ENCODE data around the gene SLC2A8. TPM values are rescaled to one million over a fixed set of nuclear protein-coding genes. Genes with fewer than 3 reads are reported as not detected.

The SLC2A8 gene
- total RNA-seq, 4 donors from 2014 or later: 9.6 to 95.8 (median 29.4) TPM

DNA sequence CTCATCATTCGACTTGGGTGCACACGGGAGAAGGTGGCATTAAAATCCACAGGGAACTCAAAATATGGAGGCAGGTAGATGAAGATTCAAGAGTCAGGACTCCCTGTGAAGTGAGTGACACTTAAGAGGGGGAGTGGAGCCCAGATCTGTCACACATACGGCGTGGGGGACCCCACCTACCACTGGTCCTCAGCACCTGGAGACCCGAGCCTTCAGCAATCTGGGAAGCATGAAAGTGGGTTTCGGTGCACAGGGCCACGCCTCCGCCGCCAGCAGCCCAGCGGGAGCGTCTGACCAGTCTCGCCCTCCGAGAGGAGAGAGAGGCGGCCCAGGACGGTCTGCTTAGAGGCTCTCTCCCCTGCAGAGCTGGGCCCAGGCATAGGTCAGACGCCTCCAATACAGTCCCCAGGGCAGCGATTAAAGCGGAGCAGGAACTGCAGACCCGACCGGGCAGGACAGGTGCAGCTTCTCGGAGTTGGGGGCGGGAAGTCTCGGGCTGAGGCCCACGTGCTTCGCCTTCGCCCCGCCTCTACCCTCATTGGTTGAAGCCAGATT lies 639 bp upstream of the SLC2A8 start:
- no peaks in the 10 kb centered on the region for H3K27me3 ChIP-seq
- intact Hi-C loops (cut with DNase I; ENCODE audit: low total_unique reads): loop anchor here (2.0 to 10.0 kb wide), 2 partner anchors 56 to 182 kb away; no protein-coding TSS in a partner anchor

DNA sequence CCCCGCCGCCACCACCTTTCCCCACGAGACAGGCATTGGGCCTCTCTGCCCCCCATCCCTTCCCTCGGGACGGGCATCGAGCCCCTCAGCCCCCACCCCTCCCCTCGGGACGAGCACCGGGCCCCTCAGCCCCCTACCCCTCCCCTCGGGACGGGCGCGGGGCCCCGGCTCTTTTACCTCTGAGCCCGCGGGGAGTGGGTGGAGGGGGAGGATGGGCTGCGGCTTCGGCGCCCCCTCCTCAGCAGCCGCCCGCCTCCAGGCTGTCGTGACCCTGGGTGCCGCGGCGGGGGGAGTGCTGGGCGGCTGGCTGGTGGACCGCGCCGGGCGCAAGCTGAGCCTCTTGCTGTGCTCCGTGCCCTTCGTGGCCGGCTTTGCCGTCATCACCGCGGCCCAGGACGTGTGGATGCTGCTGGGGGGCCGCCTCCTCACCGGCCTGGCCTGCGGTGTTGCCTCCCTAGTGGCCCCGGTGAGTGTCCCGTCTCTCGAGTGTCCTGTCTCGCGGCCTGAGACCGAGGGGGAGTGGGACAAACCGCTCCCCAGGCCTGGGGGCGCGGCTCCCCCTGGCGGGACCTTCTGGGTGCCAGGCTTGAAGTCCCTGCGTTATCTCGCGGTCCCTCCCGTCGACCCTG lies 791 bp downstream of the SLC2A8 start:
- Histone ChIP-seq H3K4me1 (peaks cover 7 to 22% (median 12%) of the 10 kb centered on the region in 4 donors), H3K4me3 (peak overlapping the region; percentile 57 to 98 (median 82)), H3K36me3 (no peaks in the 10 kb centered on the region), H3K9me3 (no peaks in the 10 kb centered on the region), H3K27ac (peak overlapping the region; percentile 89 to 96 (median 95)), H3K27me3 (no peaks in the 10 kb centered on the region)
- in situ Hi-C loops (cut with MboI; ENCODE audit: low pct_ligation_motif_present in 1 of 4, low pct_unique_long_range_greater_than_20kb in 1 of 4, low sequenced_read_pairs in 3 of 4): no loop called here
- peak; percentile 57 for DNase-seq
- intact Hi-C loops (cut with DNase I; ENCODE audit: low total_unique reads): loop anchor here (2.0 to 10.0 kb wide), 2 partner anchors 55 to 183 kb away; no protein-coding TSS in a partner anchor
- WGBS, 2 donors (ENCODE audit: low coverage in 1 of 2): 1% methylated on average over 30 of the region's 55 CpGs; no CpG with 5 or more reads in 1 of the 2 donors
- no peak for TF ChIP-seq EP300 (IDR thresholded peaks at IDR 0.05; ENCODE audit: low read depth)
- TF ChIP-seq, protein P1, sequence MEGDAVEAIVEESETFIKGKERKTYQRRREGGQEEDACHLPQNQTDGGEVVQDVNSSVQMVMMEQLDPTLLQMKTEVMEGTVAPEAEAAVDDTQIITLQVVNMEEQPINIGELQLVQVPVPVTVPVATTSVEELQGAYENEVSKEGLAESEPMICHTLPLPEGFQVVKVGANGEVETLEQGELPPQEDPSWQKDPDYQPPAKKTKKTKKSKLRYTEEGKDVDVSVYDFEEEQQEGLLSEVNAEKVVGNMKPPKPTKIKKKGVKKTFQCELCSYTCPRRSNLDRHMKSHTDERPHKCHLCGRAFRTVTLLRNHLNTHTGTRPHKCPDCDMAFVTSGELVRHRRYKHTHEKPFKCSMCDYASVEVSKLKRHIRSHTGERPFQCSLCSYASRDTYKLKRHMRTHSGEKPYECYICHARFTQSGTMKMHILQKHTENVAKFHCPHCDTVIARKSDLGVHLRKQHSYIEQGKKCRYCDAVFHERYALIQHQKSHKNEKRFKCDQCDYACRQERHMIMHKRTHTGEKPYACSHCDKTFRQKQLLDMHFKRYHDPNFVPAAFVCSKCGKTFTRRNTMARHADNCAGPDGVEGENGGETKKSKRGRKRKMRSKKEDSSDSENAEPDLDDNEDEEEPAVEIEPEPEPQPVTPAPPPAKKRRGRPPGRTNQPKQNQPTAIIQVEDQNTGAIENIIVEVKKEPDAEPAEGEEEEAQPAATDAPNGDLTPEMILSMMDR (IDR thresholded peaks at IDR 0.05): peak; percentile 14 to 66 (median 41)

More for the DNA sequence above, 639 bp upstream of the SLC2A8 start:
- Histone ChIP-seq H3K36me3 (no peaks in the 10 kb centered on the region), H3K4me1 (peaks cover 7 to 22% (median 12%) of the 10 kb centered on the region in 4 donors), H3K4me3 (peak overlapping the region; percentile 17 to 98 (median 52)), H3K9me3 (no peaks in the 10 kb centered on the region), H3K27ac (peak overlapping the region; percentile 60 to 80 (median 70))
- 18% methylated on average over 13 of the region's 27 CpGs; no CpG with 5 or more reads in 1 of the 2 donors for WGBS, 2 donors (ENCODE audit: low coverage in 1 of 2)
- no peak for DNase-seq
- TF ChIP-seq POLR2A (IDR thresholded peaks at IDR 0.05): no peak
- TF ChIP-seq, protein P1 (IDR thresholded peaks at IDR 0.05): no peak
- TF ChIP-seq POLR2AphosphoS5 (IDR thresholded peaks at IDR 0.05): peak in 1 of 3 donors; percentile 39
- no peak for TF ChIP-seq EP300 (IDR thresholded peaks at IDR 0.05; ENCODE audit: low read depth)
- in situ Hi-C loops (cut with MboI; ENCODE audit: low pct_ligation_motif_present in 1 of 4, low pct_unique_long_range_greater_than_20kb in 1 of 4, low sequenced_read_pairs in 3 of 4): no loop called here

DNA sequence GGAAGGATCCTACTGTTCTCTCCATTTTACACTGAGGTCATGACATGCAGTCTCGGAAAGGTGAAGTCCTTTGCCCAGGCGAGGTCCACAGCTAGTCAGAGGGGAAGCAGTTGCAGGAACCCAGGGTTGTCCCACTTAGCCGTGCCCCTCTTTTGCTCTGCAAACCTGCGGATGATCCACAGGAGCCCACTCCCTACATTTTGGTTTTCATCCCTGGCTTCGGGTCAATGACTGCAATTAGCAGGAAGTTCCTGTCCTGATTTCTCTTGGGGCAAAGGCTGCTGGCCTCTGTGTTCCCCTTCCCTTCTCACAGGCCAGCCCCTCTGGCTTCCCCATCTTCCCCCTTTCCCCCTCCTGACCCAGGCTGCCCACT lies 1.3 kb downstream of the SLC2A8 start:
- WGBS, 2 donors (ENCODE audit: low coverage in 1 of 2): 37% methylated on average over 5 of the region's 5 CpGs; no CpG with 5 or more reads in 1 of the 2 donors
- no peak for DNase-seq
- no peak for TF ChIP-seq POLR2AphosphoS5 (IDR thresholded peaks at IDR 0.05)
- TF ChIP-seq, protein P1 (IDR thresholded peaks at IDR 0.05): peak in 1 of 5 experiments; percentile 1
- TF ChIP-seq POLR2A (IDR thresholded peaks at IDR 0.05): no peak
- TF ChIP-seq EP300 (IDR thresholded peaks at IDR 0.05; ENCODE audit: low read depth): no peak
- H3K4me3 ChIP-seq: peak overlapping the region; percentile 57 to 98 (median 82)
- H3K4me1 ChIP-seq: peaks cover 7 to 22% (median 12%) of the 10 kb centered on the region in 4 donors
- peak overlapping the region; percentile 89 to 96 (median 95) for H3K27ac ChIP-seq
- intact Hi-C loops (cut with DNase I; ENCODE audit: low total_unique reads) (loop anchor here (10.0 kb wide), 1 partner anchor 183 kb away; no protein-coding TSS in a partner anchor), in situ Hi-C loops (cut with MboI; ENCODE audit: low pct_ligation_motif_present in 1 of 4, low pct_unique_long_range_greater_than_20kb in 1 of 4, low sequenced_read_pairs in 3 of 4) (no loop called here)
- no peaks in the 10 kb centered on the region for H3K9me3 ChIP-seq
- H3K27me3 ChIP-seq: no peaks in the 10 kb centered on the region
- H3K36me3 ChIP-seq: no peaks in the 10 kb centered on the region

DNA sequence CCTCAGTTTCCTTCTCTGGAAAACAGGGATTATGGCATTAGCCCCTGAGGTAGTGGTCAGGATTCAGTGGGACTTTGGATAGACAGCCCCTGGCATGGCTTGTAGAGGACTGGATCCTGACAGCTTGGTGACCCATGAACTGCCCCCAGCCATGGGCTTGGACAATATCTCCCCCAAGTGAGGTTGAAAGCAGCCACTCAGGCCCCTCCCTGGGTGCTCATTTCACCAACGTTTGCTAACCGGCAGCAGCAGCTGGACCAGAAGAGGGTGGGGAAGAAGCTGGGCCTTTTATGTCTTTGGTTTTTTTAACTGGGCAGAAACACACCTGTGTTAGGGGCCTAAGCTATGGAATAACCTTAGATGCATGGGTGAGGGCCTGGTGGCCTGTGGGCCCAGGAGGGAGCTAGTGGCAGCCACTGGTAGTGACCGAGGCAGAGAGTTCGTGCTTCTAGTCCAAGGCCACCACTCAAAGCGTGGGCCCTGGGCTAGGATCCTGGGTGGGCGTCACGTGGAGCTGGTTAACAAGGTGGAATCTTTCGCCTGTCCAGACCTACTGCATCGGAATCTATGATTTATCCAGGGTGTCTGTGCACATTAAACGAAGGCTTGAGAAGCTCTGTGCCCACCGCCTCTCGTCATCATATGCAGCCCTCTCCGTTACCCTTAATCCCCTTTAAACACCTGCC lies 1.9 kb downstream of the SLC2A8 start:
- Histone ChIP-seq H3K9me3 (no peaks in the 10 kb centered on the region), H3K27me3 (no peaks in the 10 kb centered on the region), H3K36me3 (peaks cover 0 to 4% (median 0%) of the 10 kb centered on the region in 4 donors), H3K4me3 (peak overlapping the region in 1 of 4 donors; percentile 81), H3K27ac (no peak overlapping the region), H3K4me1 (peaks cover 7 to 22% (median 12%) of the 10 kb centered on the region in 4 donors)
- in situ Hi-C loops (cut with MboI; ENCODE audit: low pct_ligation_motif_present in 1 of 4, low pct_unique_long_range_greater_than_20kb in 1 of 4, low sequenced_read_pairs in 3 of 4): no loop called here
- no peak for DNase-seq
- WGBS, 2 donors (ENCODE audit: low coverage in 1 of 2): 67 to 85% methylated on average over 3 to 13 of the region's 13 CpGs
- intact Hi-C loops (cut with DNase I; ENCODE audit: low total_unique reads): loop anchor here (10.0 kb wide), 1 partner anchor 184 kb away; no protein-coding TSS in a partner anchor
- TF ChIP-seq EP300 (IDR thresholded peaks at IDR 0.05; ENCODE audit: low read depth): no peak
- no peak for TF ChIP-seq POLR2A (IDR thresholded peaks at IDR 0.05)
- TF ChIP-seq, protein P1 (IDR thresholded peaks at IDR 0.05): peak in 1 of 5 experiments; percentile 8
- no peak for TF ChIP-seq POLR2AphosphoS5 (IDR thresholded peaks at IDR 0.05)
